D721Med (cell line): ENCODE data around the gene OR2M2.

Experiments used
- DNase-seq: peaks from one replicate; pipeline ENCODE4 v3.0.0; 2011; ENCODE audit warnings: low spot score; ENCODE audit not compliant: insufficient read length
- FAIRE-seq: peaks from 2 replicates; lab custom pipeline; 2011; peaks lifted over from hg19 to GRCh38; lab: Jason Lieb, UNC
- TF ChIP-seq, protein P1 (sequence below): IDR thresholded peaks from 2 replicates; pipeline ENCODE4 v1.5.1; 2012; ENCODE audit warnings: mild to moderate bottlenecking, control low read depth; ENCODE audit not compliant: insufficient read depth; ENCODE audit errors: missing control alignments

Gene OR2M2

DNA sequence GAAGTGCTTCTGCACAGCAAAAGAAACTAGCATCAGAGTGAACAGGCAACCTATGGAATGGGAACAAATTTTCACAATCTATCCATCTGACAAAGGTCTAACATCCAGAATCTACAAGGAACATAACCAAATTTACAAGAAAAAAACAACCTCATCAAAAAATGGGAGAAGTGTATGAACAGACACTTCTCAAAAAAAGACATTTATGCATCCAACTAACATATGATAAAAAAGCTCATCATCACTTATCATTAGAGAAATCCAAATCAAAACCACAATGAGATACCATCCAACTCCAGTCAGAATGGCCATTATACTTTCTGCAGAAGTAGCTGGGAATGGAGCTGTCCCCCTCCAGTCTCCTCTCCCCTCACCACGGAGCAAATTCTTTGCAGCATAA is 19.5 kb downstream of the OR2M2 start:
- no peak for FAIRE-seq

GRCh38 chr1:248196965-248197364 is 22.3 kb downstream of the OR2M2 start, which contains the start of gene OR2M3:
OR2M3 (plus strand) TSS chr1:248197265; CDS start chr1:248203068, 5,803 bp downstream.
- FAIRE-seq (no peak), DNase-seq (no peak)
- TF ChIP-seq, protein P1, sequence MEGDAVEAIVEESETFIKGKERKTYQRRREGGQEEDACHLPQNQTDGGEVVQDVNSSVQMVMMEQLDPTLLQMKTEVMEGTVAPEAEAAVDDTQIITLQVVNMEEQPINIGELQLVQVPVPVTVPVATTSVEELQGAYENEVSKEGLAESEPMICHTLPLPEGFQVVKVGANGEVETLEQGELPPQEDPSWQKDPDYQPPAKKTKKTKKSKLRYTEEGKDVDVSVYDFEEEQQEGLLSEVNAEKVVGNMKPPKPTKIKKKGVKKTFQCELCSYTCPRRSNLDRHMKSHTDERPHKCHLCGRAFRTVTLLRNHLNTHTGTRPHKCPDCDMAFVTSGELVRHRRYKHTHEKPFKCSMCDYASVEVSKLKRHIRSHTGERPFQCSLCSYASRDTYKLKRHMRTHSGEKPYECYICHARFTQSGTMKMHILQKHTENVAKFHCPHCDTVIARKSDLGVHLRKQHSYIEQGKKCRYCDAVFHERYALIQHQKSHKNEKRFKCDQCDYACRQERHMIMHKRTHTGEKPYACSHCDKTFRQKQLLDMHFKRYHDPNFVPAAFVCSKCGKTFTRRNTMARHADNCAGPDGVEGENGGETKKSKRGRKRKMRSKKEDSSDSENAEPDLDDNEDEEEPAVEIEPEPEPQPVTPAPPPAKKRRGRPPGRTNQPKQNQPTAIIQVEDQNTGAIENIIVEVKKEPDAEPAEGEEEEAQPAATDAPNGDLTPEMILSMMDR = no peak

More for the DNA sequence above, 19.5 kb downstream of the OR2M2 start:
- TF ChIP-seq, protein P1 = no peak
- no peak for DNase-seq

GRCh38 chr1:248215880-248216279 is 41.3 kb downstream of the OR2M2 start:
- FAIRE-seq (no peak), DNase-seq (no peak)
- TF ChIP-seq, protein P1 = no peak

DNA sequence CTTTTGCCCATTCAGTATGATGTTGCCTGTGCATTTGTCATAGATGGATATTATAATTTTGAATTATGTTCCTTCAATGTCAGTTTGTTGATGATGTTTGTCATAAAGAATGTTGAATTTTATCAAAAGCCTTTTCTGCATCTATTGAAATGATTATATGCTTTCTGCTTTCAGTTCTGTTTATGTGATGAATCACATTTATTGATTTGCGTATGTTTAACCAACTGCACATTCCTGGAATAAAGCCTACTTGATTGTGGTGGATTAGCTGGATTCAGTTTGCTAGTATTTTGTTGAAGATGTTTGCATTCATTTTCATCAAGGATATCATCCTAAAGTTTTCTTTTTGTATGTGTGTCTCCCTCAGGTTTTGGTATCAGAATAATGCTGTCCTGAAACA is 50.9 kb downstream of the OR2M2 start:
- TF ChIP-seq, protein P1 = no peak
- no peak for DNase-seq
- FAIRE-seq = no peak

GRCh38 chr1:248229360-248229908 is 54.8 kb downstream of the OR2M2 start:
- no peak for FAIRE-seq
- DNase-seq = no peak
- TF ChIP-seq, protein P1 = no peak
